ENCODE data around the gene MRGPRD. TPM values are rescaled to one million over a fixed set of nuclear protein-coding genes. Genes with fewer than 3 reads are reported as not detected.

The MRGPRD gene
- total and polyA plus RNA-seq, 10 of the 15 experiments (the other 5 are each of a cell fraction or from before 2014, with no cell fraction given), result not detected

GRCh38 chr11:69010964-69011623 is 30.3 kb upstream of the MRGPRD start:
- 17% methylated on average over 36 of the region's 43 CpGs for WGBS (ENCODE audit: insufficient coverage, insufficient replicate concordance, low lambda C conversion rate, missing lambda C conversion rate)
- ChIA-PET SMC1A (ENCODE audit: uncharacterized antibody, unreplicated experiment) (no interaction called here), CTCF (interaction anchor here (0.5 kb wide), 1 partner anchor 59 kb away, joined by 3 read pairs; no protein-coding TSS in a partner anchor), RAD21 (ENCODE audit: unreplicated experiment) (no interaction called here), POLR2A (no interaction called here)
- no peaks in the 10 kb centered on the region for H3K79me2 ChIP-seq (ENCODE audit: control insufficient read depth, insufficient read depth, low read length)
- ATAC-seq, result peak; percentile 68
- in situ Hi-C loops (cut with MboI) (no loop called here), intact Hi-C loops (cut with micrococcal nuclease; ENCODE audit: unreplicated experiment) (no loop called here)
- H3K27ac ChIP-seq (ENCODE audit: control insufficient read depth, insufficient read depth), result no peak overlapping the region
- H3K4me2 ChIP-seq (ENCODE audit: control insufficient read depth, insufficient read depth), result no peak overlapping the region
- no peak overlapping the region for H3K4me3 ChIP-seq
- no peaks in the 10 kb centered on the region for H3K36me3 ChIP-seq (ENCODE audit: control insufficient read depth in 2 of 2, insufficient read depth in 2 of 2, low read length in 1 of 2)
- H2AFZ ChIP-seq (ENCODE audit: control insufficient read depth, low read depth, low read length), result no peak overlapping the region
- H3K9me3 ChIP-seq (replicated peaks; ENCODE audit: control insufficient read depth, insufficient read depth, low read length), result no peaks in the 10 kb centered on the region
- DNase-seq (ENCODE audit: low read depth, low spot score), result no peak
- no peaks in the 10 kb centered on the region for H4K20me1 ChIP-seq (ENCODE audit: control insufficient read depth, insufficient read depth)
- H3K27me3 ChIP-seq (replicated peaks in 1 of 2; ENCODE audit: control insufficient read depth in 2 of 2, insufficient read depth in 2 of 2, low read length in 1 of 2), result peaks cover 4 to 6% of the 10 kb centered on the region in 2 experiments; a peak in 3 of 4 replicates
- FAIRE-seq, result no peak
- H3K9ac ChIP-seq (ENCODE audit: control insufficient read depth, insufficient read depth, low read length), result no peak overlapping the region
- H3K4me1 ChIP-seq (ENCODE audit: control insufficient read depth, insufficient read depth, low read length), result no peaks in the 10 kb centered on the region
- no TSS peak for BruUV-seq (replicated peaks)
- TF ChIP-seq, protein P1, sequence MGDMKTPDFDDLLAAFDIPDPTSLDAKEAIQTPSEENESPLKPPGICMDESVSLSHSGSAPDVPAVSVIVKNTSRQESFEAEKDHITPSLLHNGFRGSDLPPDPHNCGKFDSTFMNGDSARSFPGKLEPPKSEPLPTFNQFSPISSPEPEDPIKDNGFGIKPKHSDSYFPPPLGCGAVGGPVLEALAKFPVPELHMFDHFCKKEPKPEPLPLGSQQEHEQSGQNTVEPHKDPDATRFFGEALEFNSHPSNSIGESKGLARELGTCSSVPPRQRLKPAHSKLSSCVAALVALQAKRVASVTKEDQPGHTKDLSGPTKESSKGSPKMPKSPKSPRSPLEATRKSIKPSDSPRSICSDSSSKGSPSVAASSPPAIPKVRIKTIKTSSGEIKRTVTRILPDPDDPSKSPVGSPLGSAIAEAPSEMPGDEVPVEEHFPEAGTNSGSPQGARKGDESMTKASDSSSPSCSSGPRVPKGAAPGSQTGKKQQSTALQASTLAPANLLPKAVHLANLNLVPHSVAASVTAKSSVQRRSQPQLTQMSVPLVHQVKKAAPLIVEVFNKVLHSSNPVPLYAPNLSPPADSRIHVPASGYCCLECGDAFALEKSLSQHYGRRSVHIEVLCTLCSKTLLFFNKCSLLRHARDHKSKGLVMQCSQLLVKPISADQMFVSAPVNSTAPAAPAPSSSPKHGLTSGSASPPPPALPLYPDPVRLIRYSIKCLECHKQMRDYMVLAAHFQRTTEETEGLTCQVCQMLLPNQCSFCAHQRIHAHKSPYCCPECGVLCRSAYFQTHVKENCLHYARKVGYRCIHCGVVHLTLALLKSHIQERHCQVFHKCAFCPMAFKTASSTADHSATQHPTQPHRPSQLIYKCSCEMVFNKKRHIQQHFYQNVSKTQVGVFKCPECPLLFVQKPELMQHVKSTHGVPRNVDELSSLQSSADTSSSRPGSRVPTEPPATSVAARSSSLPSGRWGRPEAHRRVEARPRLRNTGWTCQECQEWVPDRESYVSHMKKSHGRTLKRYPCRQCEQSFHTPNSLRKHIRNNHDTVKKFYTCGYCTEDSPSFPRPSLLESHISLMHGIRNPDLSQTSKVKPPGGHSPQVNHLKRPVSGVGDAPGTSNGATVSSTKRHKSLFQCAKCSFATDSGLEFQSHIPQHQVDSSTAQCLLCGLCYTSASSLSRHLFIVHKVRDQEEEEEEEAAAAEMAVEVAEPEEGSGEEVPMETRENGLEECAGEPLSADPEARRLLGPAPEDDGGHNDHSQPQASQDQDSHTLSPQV (IDR thresholded peaks at IDR 0.05), result no peak
- TF ChIP-seq SMARCA5 (IDR thresholded peaks at IDR 0.05) (no peak), ZNF217 (IDR thresholded peaks at IDR 0.05) (no peak), E2F8 (IDR thresholded peaks at IDR 0.05; ENCODE audit: low read depth, partially characterized antibody) (no peak), NRF1 (conservative IDR thresholded peaks at IDR 0.05; ENCODE audit: low read depth, low read length) (no peak), HDAC2 (IDR thresholded peaks at IDR 0.05) (no peak), PBX3 (IDR thresholded peaks at IDR 0.05; ENCODE audit: insufficient replicate concordance, low read depth, low read length) (peak; percentile 74), NBN (IDR thresholded peaks at IDR 0.05) (no peak), POLR2AphosphoS2 (IDR thresholded peaks at IDR 0.05; ENCODE audit: low read depth, low read length) (no peak), HDGF (IDR thresholded peaks at IDR 0.05) (no peak), TBL1XR1 (IDR thresholded peaks at IDR 0.05; ENCODE audit: low read depth, low read length) (no peak), BHLHE40 (IDR thresholded peaks at IDR 0.05; ENCODE audit: borderline replicate concordance in 1 of 2, low read depth in 2 of 2, low read length in 1 of 2) (0 out of 4 replicates have a peak, but pooled peaks of 1 of the 2 experiments have one; percentile 15), LARP7 (IDR thresholded peaks at IDR 0.05) (no peak), E2F4 (IDR thresholded peaks at IDR 0.05; ENCODE audit: low read depth, low read length) (no peak), DPF2 (IDR thresholded peaks at IDR 0.05) (no peak)

All from GM12878 (cell line).